ENCODE results near the gene ASPSCR1.

GRCh38 chr17:82003411-82004381 lies 26.3 kb downstream of the ASPSCR1 start:
- TF ChIP-seq, protein P1, sequence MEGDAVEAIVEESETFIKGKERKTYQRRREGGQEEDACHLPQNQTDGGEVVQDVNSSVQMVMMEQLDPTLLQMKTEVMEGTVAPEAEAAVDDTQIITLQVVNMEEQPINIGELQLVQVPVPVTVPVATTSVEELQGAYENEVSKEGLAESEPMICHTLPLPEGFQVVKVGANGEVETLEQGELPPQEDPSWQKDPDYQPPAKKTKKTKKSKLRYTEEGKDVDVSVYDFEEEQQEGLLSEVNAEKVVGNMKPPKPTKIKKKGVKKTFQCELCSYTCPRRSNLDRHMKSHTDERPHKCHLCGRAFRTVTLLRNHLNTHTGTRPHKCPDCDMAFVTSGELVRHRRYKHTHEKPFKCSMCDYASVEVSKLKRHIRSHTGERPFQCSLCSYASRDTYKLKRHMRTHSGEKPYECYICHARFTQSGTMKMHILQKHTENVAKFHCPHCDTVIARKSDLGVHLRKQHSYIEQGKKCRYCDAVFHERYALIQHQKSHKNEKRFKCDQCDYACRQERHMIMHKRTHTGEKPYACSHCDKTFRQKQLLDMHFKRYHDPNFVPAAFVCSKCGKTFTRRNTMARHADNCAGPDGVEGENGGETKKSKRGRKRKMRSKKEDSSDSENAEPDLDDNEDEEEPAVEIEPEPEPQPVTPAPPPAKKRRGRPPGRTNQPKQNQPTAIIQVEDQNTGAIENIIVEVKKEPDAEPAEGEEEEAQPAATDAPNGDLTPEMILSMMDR (IDR thresholded peaks at IDR 0.05 in 4 of 5, conservative IDR thresholded peaks at IDR 0.05 in 1 of 5): no peak
- TF ChIP-seq POLR2A (IDR thresholded peaks at IDR 0.05): no peak
